ENCODE data around the gene ATOX1. TPM values are rescaled to one million over a fixed set of nuclear protein-coding genes. Genes with fewer than 3 reads are reported as not detected.

ATOX1 gene
- total RNA-seq, 4 donors from 2014 or later = 59.0 to 185 (median 92.1) TPM

DNA sequence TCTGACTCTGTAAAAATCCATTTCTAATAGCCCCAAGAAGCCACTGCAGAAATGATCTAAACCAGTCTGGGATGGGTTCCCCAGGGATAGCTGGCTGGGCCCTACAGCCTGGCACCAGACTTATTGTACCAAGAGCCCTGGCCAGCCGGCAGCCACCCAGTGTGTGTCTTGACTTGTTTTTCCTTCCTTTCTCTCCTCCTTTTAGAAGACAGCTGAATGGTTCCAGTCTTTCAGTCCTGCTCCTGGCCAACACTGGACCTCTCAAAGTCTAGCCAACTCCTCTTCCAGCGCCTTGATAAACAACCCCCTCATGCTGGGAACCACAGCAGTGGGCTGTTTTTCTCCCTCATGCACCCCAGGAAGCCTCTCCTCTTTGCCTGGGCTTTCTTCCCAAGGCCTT, 34.1 kb downstream of the ATOX1 start:
- Histone ChIP-seq H3K9me3 (no peaks in the 10 kb centered on the region), H3K4me3 (no peak overlapping the region), H3K4me1 (peaks cover 3% of the 10 kb centered on the region), H3K36me3 (no peaks in the 10 kb centered on the region), H3K27me3 (no peaks in the 10 kb centered on the region), H3K27ac (no peak overlapping the region)
- WGBS = 59% methylated on average over 2 of the region's 2 CpGs
- DNase-seq (ENCODE audit: low spot score in 2 of 2) = no peak
- TF ChIP-seq CTCF (IDR thresholded peaks at IDR 0.05) = no peak
- no peak for TF ChIP-seq POLR2A (IDR thresholded peaks at IDR 0.05)
- TF ChIP-seq POLR2AphosphoS5 (IDR thresholded peaks at IDR 0.05) = no peak
- TF ChIP-seq EP300 (IDR thresholded peaks at IDR 0.05) = no peak

DNA sequence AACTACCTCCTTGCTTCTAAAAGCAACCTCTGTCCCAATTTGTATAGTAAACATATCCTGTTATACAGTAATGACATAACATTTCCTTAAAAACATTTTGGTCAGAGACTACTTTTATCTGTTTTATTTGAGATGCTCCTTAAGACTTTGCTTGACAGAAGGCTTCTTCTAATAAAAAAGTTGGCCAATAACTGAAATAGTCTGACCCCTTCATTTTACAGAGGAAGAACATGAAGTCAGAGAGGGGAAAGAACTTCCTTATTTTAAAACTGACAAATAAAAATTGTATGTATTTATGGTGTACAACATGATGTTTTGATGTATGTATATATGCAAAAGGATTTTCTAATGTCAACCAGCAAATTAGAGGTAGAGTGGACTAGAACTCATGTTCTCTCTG, 35.9 kb downstream of the ATOX1 start:
- no peak overlapping the region for H3K4me3 ChIP-seq
- peaks cover 10% of the 10 kb centered on the region for H3K4me1 ChIP-seq
- TF ChIP-seq POLR2AphosphoS5 (IDR thresholded peaks at IDR 0.05) = no peak
- no peak for TF ChIP-seq POLR2A (IDR thresholded peaks at IDR 0.05)
- TF ChIP-seq CTCF (IDR thresholded peaks at IDR 0.05) = no peak
- no peak for TF ChIP-seq EP300 (IDR thresholded peaks at IDR 0.05)
- no peaks in the 10 kb centered on the region for H3K36me3 ChIP-seq
- H3K27me3 ChIP-seq = no peaks in the 10 kb centered on the region
- no peak overlapping the region for H3K27ac ChIP-seq
- H3K9me3 ChIP-seq = no peaks in the 10 kb centered on the region
- DNase-seq (ENCODE audit: low spot score in 2 of 2) = no peak

- Histone ChIP-seq H3K27ac (no peak overlapping the region), H3K36me3 (no peaks in the 10 kb centered on the region), H3K9me3 (no peaks in the 10 kb centered on the region), H3K4me1 (peaks cover 10% of the 10 kb centered on the region), H3K27me3 (no peaks in the 10 kb centered on the region), H3K4me3 (no peak overlapping the region)
- TF ChIP-seq CTCF (IDR thresholded peaks at IDR 0.05) (no peak), POLR2AphosphoS5 (IDR thresholded peaks at IDR 0.05) (no peak), EP300 (IDR thresholded peaks at IDR 0.05) (no peak), POLR2A (IDR thresholded peaks at IDR 0.05) (no peak)
- no peak for DNase-seq (ENCODE audit: low spot score in 2 of 2)
Observed at GRCh38 chr5:151721812-151722391, 36.5 kb downstream of the ATOX1 start.

GRCh38 chr5:151721087-151721646, 37.3 kb downstream of the ATOX1 start:
- 46% methylated on average over 3 of the region's 3 CpGs for WGBS
- no peak overlapping the region for H3K27ac ChIP-seq
- H3K4me1 ChIP-seq = peaks cover 10% of the 10 kb centered on the region
- H3K27me3 ChIP-seq = no peaks in the 10 kb centered on the region
- TF ChIP-seq EP300 (IDR thresholded peaks at IDR 0.05) (no peak), POLR2AphosphoS5 (IDR thresholded peaks at IDR 0.05) (no peak), CTCF (IDR thresholded peaks at IDR 0.05) (no peak), POLR2A (IDR thresholded peaks at IDR 0.05) (no peak)
- no peaks in the 10 kb centered on the region for H3K9me3 ChIP-seq
- no peaks in the 10 kb centered on the region for H3K36me3 ChIP-seq
- H3K4me3 ChIP-seq = no peak overlapping the region
- DNase-seq (ENCODE audit: low spot score in 2 of 2) = no peak

DNA sequence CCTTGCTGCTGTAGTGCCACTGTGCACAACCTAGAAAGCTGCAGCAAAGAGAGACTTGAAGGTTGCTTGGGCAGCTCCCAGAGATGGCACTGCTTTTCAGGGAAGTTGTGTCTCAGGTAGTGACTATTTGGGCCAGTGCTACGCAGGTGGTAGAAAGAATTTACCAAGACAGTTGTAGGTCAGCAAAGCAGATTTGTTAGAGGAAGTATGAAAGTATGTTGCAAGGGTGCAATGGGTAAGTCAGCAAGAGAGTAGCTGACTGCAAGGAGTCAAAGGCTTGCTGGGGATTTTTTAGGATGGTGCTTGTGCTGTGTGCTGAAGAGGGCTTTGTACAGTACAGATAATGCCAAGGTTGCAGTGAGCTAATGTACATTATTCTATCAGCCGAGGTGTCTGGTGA, 38.2 kb downstream of the ATOX1 start:
- DNase-seq (ENCODE audit: low spot score in 2 of 2) = no peak
- 95% methylated on average over 2 of the region's 2 CpGs for WGBS
- H3K27ac ChIP-seq = no peak overlapping the region
- no peaks in the 10 kb centered on the region for H3K36me3 ChIP-seq
- TF ChIP-seq EP300 (IDR thresholded peaks at IDR 0.05) (no peak), POLR2A (IDR thresholded peaks at IDR 0.05) (no peak), CTCF (IDR thresholded peaks at IDR 0.05) (no peak), POLR2AphosphoS5 (IDR thresholded peaks at IDR 0.05) (no peak)
- peaks cover 10% of the 10 kb centered on the region for H3K4me1 ChIP-seq
- no peak overlapping the region for H3K4me3 ChIP-seq
- no peaks in the 10 kb centered on the region for H3K27me3 ChIP-seq
- H3K9me3 ChIP-seq = no peaks in the 10 kb centered on the region
